Pancreas (tissue), 10 donors: Measurements from ENCODE around the gene MED14. TPM values are rescaled to one million over a fixed set of nuclear protein-coding genes. Genes with fewer than 3 reads are reported as not detected.

ENCODE experiments used
- ATAC-seq, 4 donors: fragments of 200-7000 bp; cut with Tn5 transposase; one replicate each; pipeline versions ENCODE4 v1.8.0 to v1.9.1; 2020; ENCODE audit warnings: mild to moderate bottlenecking in 4 of 4, moderate library complexity in 4 of 4
- DNase-seq, 6 donors: peaks; one replicate each; pipeline ENCODE4 v3.0.0-alpha.2; 2020
- FAIRE-seq: peaks from 2 replicates; lab custom pipeline; 2012; peaks lifted over from hg19 to GRCh38; lab: Jason Lieb, UNC
- H3K27ac ChIP-seq, 4 donors: fragments of 200-600 bp; sonication (generic); 1 replicate in 3 of 4; 2 replicates in 1 of 4; pipeline versions ENCODE4 v1.5.0 to v1.8.0; 2020
- H3K27me3 ChIP-seq, 4 donors: fragments of 200-600 bp; one replicate each; pipeline ENCODE4 v1.8.0; 2021
- H3K36me3 ChIP-seq, 3 donors: fragments of 200-600 bp; sonication (generic) in 1 of 3; one replicate each; pipeline versions ENCODE4 v1.5.0 to v1.8.0; 2020 to 2021
- H3K4me1 ChIP-seq, 3 donors: fragments of 200-600 bp; one replicate each; pipeline ENCODE4 v1.8.0; 2021
- H3K4me3 ChIP-seq, 4 donors: fragments of 200-600 bp; sonication (generic) in 2 of 4; one replicate each; pipeline versions ENCODE4 v1.5.0 to v1.8.0; 2020 to 2021
- H3K9me3 ChIP-seq, 4 donors: fragments of 200-600 bp; one replicate each; pipeline ENCODE4 v1.8.0; 2021
- WGBS, 2 donors: extraction: QIAGEN DNeasy Blood & Tissue Kit; methylation state at CpG; one replicate each; pipeline ENCODE4 v1.1.7; 2013; 5-methylcytosine and 5-hydroxymethylcytosine counted together
- intact Hi-C, 3 donors: fragments of 100-400 bp; cut with DNase I; formaldehyde crosslinking; loops; one replicate each; pipeline versions ENCODE4 v1.11.1 to v1.14.2; 2022
- polyA plus RNA-seq, 2 donors: library from polyadenylated mRNA; stranded (reverse); fragments of 200-250 nt; gene quantifications; one replicate each; pipeline ENCODE4 v1.2.3, GENCODE V29; 2013
- total RNA-seq, 6 donors: library from RNA; stranded (reverse); fragmentation: NEBNext Ultra II Directional in 4 of 6; extraction: Animal tissue kit (Norgen Biotek cat#: 25700) in 4 of 6; gene quantifications; one replicate each; pipeline versions ENCODE4 v1.2.1 to v1.2.4, GENCODE V29; 2021 to 2023
- TF ChIP-seq, protein P1 (sequence below), 4 donors: fragments of 200-600 bp; sonication (generic) in 3 of 4; IDR thresholded peaks; one replicate each; pipeline versions ENCODE4 v1.5.0 to v1.8.0; 2021; ENCODE audit warnings: antibody characterized with exemption in 4 of 4
- donor health status: healthy with polysubstance abuse.
- donor health status: DM: no; HTN: no; CAD: no; lungs with moderate emphysema.
- donor health status: DM: no; HTN: no; CAD: no.
- donor health status: control.
- donor health status: control.
- donor health status: Bipolar disorder and iron deficiency.
- donor health status: DM: yes; HTN: yes; CAD: no.
- donor health status: DM: no; HTN: no; CAD: no.
- donor health status: DM: no; HTN: no; CAD: no.
- donor health status: DM: yes; HTN: yes; CAD: no.

The MED14 gene
- total and polyA plus RNA-seq, 8 donors: 7.6 to 27.9 (median 16.3) TPM

DNA sequence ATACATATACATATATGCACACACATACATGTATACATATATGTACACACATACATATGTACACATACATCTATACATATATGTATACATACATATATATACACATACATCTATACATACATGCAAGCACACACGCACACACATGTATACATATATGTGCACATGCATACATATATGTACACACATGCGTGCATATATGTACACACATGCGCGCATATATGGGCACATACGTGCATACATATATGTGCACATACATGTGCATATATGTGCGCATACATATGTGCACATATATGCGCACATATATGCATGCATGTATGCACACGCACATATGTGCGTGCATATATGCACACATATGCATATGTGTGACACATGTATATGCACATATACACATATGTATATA is 119.4 kb downstream of the MED14 start:
- H3K4me1 ChIP-seq: no peaks in the 10 kb centered on the region
- DNase-seq (no peak), FAIRE-seq (no peak), ATAC-seq (no peak)
- H3K4me3 ChIP-seq: no peak overlapping the region
- intact Hi-C loops: no loop called here
- no peaks in the 10 kb centered on the region for H3K9me3 ChIP-seq
- H3K36me3 ChIP-seq: no peaks in the 10 kb centered on the region
- TF ChIP-seq, protein P1, sequence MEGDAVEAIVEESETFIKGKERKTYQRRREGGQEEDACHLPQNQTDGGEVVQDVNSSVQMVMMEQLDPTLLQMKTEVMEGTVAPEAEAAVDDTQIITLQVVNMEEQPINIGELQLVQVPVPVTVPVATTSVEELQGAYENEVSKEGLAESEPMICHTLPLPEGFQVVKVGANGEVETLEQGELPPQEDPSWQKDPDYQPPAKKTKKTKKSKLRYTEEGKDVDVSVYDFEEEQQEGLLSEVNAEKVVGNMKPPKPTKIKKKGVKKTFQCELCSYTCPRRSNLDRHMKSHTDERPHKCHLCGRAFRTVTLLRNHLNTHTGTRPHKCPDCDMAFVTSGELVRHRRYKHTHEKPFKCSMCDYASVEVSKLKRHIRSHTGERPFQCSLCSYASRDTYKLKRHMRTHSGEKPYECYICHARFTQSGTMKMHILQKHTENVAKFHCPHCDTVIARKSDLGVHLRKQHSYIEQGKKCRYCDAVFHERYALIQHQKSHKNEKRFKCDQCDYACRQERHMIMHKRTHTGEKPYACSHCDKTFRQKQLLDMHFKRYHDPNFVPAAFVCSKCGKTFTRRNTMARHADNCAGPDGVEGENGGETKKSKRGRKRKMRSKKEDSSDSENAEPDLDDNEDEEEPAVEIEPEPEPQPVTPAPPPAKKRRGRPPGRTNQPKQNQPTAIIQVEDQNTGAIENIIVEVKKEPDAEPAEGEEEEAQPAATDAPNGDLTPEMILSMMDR (IDR thresholded peaks at IDR 0.05): no peak
- no peak overlapping the region for H3K27ac ChIP-seq
- WGBS, 2 donors: 75 to 77% methylated on average over 9 of the region's 9 CpGs
- peaks cover 0 to 6% (median 2%) of the 10 kb centered on the region in 4 donors for H3K27me3 ChIP-seq

DNA sequence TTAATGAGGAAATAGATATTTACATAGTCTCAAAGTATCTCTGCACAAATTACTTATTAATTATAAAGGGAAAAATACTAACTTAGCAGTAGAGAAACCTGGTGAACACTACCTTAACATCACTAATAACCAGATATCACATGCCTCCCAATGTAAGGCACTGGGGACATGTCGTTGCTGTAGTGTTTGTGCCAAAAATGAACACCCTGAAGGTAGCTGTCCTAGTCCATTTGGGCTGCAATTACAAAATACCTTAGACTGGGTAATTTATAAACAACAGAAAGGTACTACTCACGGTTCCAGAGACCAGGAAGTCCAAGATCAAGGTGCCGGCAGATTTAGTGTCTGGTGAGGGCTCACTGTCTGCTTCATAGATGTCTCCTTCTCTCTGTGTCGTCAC is 122.8 kb downstream of the MED14 start:
- Histone ChIP-seq H3K4me3 (no peak overlapping the region), H3K27ac (no peak overlapping the region), H3K9me3 (no peaks in the 10 kb centered on the region), H3K36me3 (no peaks in the 10 kb centered on the region), H3K4me1 (no peaks in the 10 kb centered on the region), H3K27me3 (peaks cover 0 to 6% (median 0%) of the 10 kb centered on the region in 4 donors)
- 36 to 40% methylated on average over 4 of the region's 4 CpGs for WGBS, 2 donors
- ATAC-seq (no peak), DNase-seq (no peak), FAIRE-seq (no peak)
- TF ChIP-seq, protein P1 (IDR thresholded peaks at IDR 0.05): no peak
- intact Hi-C loops: no loop called here

DNA sequence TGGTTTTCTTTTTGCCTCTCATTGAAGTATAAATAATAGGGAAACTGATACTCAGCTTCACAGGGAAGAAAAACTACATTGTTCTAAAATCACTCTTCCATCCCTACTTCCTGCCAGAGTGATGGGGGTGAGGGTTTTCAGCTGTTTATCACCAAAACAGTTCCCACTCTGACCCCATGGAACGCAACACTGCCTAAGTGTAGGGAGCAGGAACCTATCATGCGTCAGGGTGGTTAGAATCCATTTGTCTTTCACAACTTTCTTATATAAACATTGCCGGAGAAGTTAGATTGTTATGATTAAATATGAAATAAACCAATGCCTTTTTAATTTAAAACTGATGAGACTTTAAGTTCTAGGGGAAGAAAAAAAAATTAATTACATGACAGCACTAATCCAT is 128.0 kb downstream of the MED14 start:
- TF ChIP-seq, protein P1 (IDR thresholded peaks at IDR 0.05): no peak
- intact Hi-C loops: no loop called here
- no peak overlapping the region for H3K4me3 ChIP-seq
- ATAC-seq: no peak
- no peaks in the 10 kb centered on the region for H3K27me3 ChIP-seq
- no peaks in the 10 kb centered on the region for H3K9me3 ChIP-seq
- peaks cover 0 to 6% (median 0%) of the 10 kb centered on the region in 3 donors for H3K36me3 ChIP-seq
- WGBS, 2 donors: 72 to 80% methylated on average over 3 of the region's 3 CpGs
- no peaks in the 10 kb centered on the region for H3K4me1 ChIP-seq
- no peak for DNase-seq
- FAIRE-seq: no peak
- no peak overlapping the region for H3K27ac ChIP-seq

DNA sequence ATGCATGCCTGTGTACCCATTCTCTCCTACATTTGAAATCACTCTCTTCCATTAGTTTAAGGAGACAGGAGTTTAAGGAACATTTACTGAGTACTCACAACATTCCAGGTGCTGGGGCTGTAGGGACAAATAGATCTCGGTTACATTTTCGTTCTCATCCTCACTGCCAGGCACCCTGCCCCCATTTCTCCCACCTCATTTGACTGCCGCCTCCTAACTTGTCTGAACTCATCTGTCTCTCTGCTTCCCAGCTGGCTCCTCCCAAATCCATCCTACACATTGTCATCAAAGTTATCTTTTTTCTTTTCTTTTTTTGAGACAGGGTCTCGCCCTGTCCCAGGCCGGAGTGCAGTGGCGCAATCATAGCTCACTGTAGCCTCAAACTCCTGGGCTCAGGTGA is 131.9 kb downstream of the MED14 start:
- intact Hi-C loops: no loop called here
- Histone ChIP-seq H3K36me3 (peaks cover 0 to 14% (median 0%) of the 10 kb centered on the region in 3 donors), H3K4me1 (no peaks in the 10 kb centered on the region), H3K4me3 (no peak overlapping the region), H3K9me3 (no peaks in the 10 kb centered on the region), H3K27ac (no peak overlapping the region), H3K27me3 (peaks cover 0 to 3% (median 0%) of the 10 kb centered on the region in 4 donors)
- whole genome bisulfite sequencing, 2 donors: 85 to 97% methylated on average over 6 of the region's 6 CpGs
- ATAC-seq (no peak), DNase-seq (no peak), FAIRE-seq (no peak)
- TF ChIP-seq, protein P1 (IDR thresholded peaks at IDR 0.05): no peak

Other genes with a start within 250 kb of the MED14 start
- 10 to 100 TPM; 17.3 to 56.6 (median 28.7) TPM for gene ATP6AP2, start 154.6 kb downstream of the MED14 start, total RNA-seq
- 10 to 100 TPM; 20.4 to 61.9 TPM for gene ATP6AP2, start 154.6 kb downstream of the MED14 start, polyA plus RNA-seq
- not detected for gene MPC1L, start 112.1 kb downstream of the MED14 start, total RNA-seq
- not detected for gene MPC1L, start 112.1 kb downstream of the MED14 start, polyA plus RNA-seq
- gene CXorf38, start 88.0 kb downstream of the MED14 start, total RNA-seq: 1 to 10 TPM; 3.7 to 7.5 (median 5.3) TPM
- gene CXorf38, start 88.0 kb downstream of the MED14 start, polyA plus RNA-seq: 1 to 10 TPM; 3.6 to 4.7 TPM